IMR-90 (cell line): ENCODE measurements around the gene SPEF2. TPM values are rescaled to one million over a fixed set of nuclear protein-coding genes. Genes with fewer than 3 reads are reported as not detected.

ENCODE experiments used
- ATAC-seq: fragments of 200-7000 bp; cut with Tn5 transposase; 2 replicates; pipeline ENCODE4 v1.9.1; 2020; ENCODE audit warnings: low read depth, mild to moderate bottlenecking, moderate library complexity
- BruUV-seq: library from RNA; stranded (reverse); fragments of 400-500 nt; replicated peaks from 2 replicates; lab custom pipeline; 2021; lab: Mats Ljungman, UMichigan
- CTCF ChIA-PET: fragments of 300-600 bp; formaldehyde crosslinking; extraction: SDS; loops from one replicate; lab custom pipeline; 2021; ENCODE audit warnings: antibody characterized with exemption; lab: Yijun Ruan, JAX
- POLR2A ChIA-PET: fragments of 300-600 bp; sonication (Branson Sonifier 250); formaldehyde crosslinking; loops from one replicate; lab custom pipeline; 2022; ENCODE audit warnings: antibody characterized with exemption; ENCODE audit not compliant: unreplicated experiment; lab: Charles Lee
- DNase-seq: peaks from one replicate; pipeline ENCODE4 v3.0.0; 2013
- H2AFZ ChIP-seq: replicated peaks from 2 replicates; pipeline ENCODE3; 2013; ENCODE audit warnings: low read length, mild to moderate bottlenecking; ENCODE audit not compliant: poor library complexity
- H2AK5ac ChIP-seq: 2 replicates; pipeline ENCODE4 v1.6.1; 2013; ENCODE audit warnings: low read depth, low read length, inconsistent platforms
- H2AK9ac ChIP-seq: replicated peaks from 2 replicates; pipeline ENCODE3; 2013; ENCODE audit warnings: mild to moderate bottlenecking, low read depth, low read length, moderate library complexity; ENCODE audit not compliant: poor library complexity
- H2BK120ac ChIP-seq: 2 replicates; pipeline ENCODE4 v1.6.1; 2013; ENCODE audit warnings: low read depth, low read length, inconsistent platforms
- H2BK15ac ChIP-seq: 3 replicates; pipeline ENCODE4 v1.6.1; 2013; ENCODE audit warnings: low read depth, low read length, inconsistent platforms
- H2BK20ac ChIP-seq: 2 replicates; pipeline ENCODE4 v1.6.1; 2013; ENCODE audit warnings: low read depth, mild to moderate bottlenecking, inconsistent platforms, low read length, moderate library complexity
- H2BK5ac ChIP-seq: 2 replicates; pipeline ENCODE4 v1.6.1; 2013; ENCODE audit warnings: mild to moderate bottlenecking, low read depth, low read length, inconsistent platforms; ENCODE audit not compliant: poor library complexity, severe bottlenecking
- H3K14ac ChIP-seq: replicated peaks from 2 replicates; pipeline ENCODE4 v1.6.1; 2013; ENCODE audit warnings: low read depth, low read length, inconsistent platforms
- H3K18ac ChIP-seq: 2 replicates; pipeline ENCODE4 v1.6.1; 2013; ENCODE audit warnings: low read depth, low read length, control low read depth
- H3K23ac ChIP-seq: 2 replicates; pipeline ENCODE4 v1.6.1; 2013; ENCODE audit warnings: low read depth, low read length, inconsistent platforms
- H3K27ac ChIP-seq: 2 replicates; pipeline ENCODE4 v1.5.1; 2013; ENCODE audit warnings: mild to moderate bottlenecking, control low read depth, low read length; ENCODE audit not compliant: insufficient read depth
- H3K27me3 ChIP-seq: 2 replicates; pipeline ENCODE4 v1.6.1; 2013; ENCODE audit warnings: low read length; ENCODE audit not compliant: control insufficient read depth, insufficient read depth
- H3K36me3 ChIP-seq: 2 replicates; pipeline ENCODE4 v1.6.1; 2013; ENCODE audit warnings: low read length, mixed read lengths; ENCODE audit not compliant: control insufficient read depth, insufficient read depth
- H3K4ac ChIP-seq: 2 replicates; pipeline ENCODE4 v1.6.1; 2013; ENCODE audit warnings: low read depth, low read length, inconsistent platforms
- H3K4me1 ChIP-seq: 2 replicates; pipeline ENCODE4 v1.6.1; 2013; ENCODE audit warnings: low read length, mixed read lengths; ENCODE audit not compliant: control insufficient read depth, insufficient read depth
- H3K4me2 ChIP-seq: 2 replicates; pipeline ENCODE4 v1.6.1; 2013; ENCODE audit warnings: low read depth, mild to moderate bottlenecking, control low read depth, low read length, moderate library complexity
- H3K4me3 ChIP-seq: 2 replicates; pipeline ENCODE4 v1.5.1; 2013; ENCODE audit warnings: low read depth, mild to moderate bottlenecking, control low read depth, low read length, moderate library complexity; ENCODE audit not compliant: insufficient read depth
- H3K56ac ChIP-seq: 2 replicates; pipeline ENCODE4 v1.6.1; 2013; ENCODE audit warnings: low read length, inconsistent platforms; ENCODE audit not compliant: insufficient read depth; ENCODE audit errors: extremely low read depth
- H3K79me1 ChIP-seq, 2 experiments: 2 replicates each; pipeline ENCODE4 v1.6.1; 2013; ENCODE audit warnings: low read length in 2 of 2, inconsistent platforms in 1 of 2, low read depth in 1 of 2
- H3K9ac ChIP-seq: 2 replicates; pipeline ENCODE4 v1.6.1; 2013; ENCODE audit warnings: low read depth, low read length, control low read depth
- H3K9me1 ChIP-seq: 2 replicates; pipeline ENCODE4 v1.6.1; 2013; ENCODE audit warnings: low read length, inconsistent platforms; ENCODE audit not compliant: insufficient read depth
- H3K9me3 ChIP-seq: 2 replicates; pipeline ENCODE4 v1.6.1; 2013; ENCODE audit warnings: low read length; ENCODE audit not compliant: control insufficient read depth, insufficient read depth
- H4K20me1 ChIP-seq: 2 replicates; pipeline ENCODE4 v1.6.1; 2013; ENCODE audit warnings: low read length, inconsistent platforms; ENCODE audit not compliant: insufficient read depth
- H4K5ac ChIP-seq: 2 replicates; pipeline ENCODE4 v1.6.1; 2013; ENCODE audit warnings: mild to moderate bottlenecking, low read depth, low read length, control low read depth
- H4K8ac ChIP-seq, 2 experiments: 2 replicates each; pipeline ENCODE4 v1.6.1; 2013; ENCODE audit warnings: low read depth in 2 of 2, low read length in 2 of 2, control low read depth in 1 of 2, inconsistent platforms in 1 of 2
- H4K91ac ChIP-seq: 2 replicates; pipeline ENCODE4 v1.6.1; 2013; ENCODE audit warnings: low read depth, low read length, inconsistent platforms; ENCODE audit not compliant: insufficient read depth
- BHLHE40 ChIP-seq: fragments of 150-350 bp; IDR thresholded peaks from 2 replicates; pipeline ENCODE4 v1.6.1; 2016; ENCODE audit warnings: mild to moderate bottlenecking, low read depth, low read length
- CEBPB ChIP-seq: IDR thresholded peaks from 2 replicates; pipeline ENCODE4 v1.6.1; 2012; ENCODE audit warnings: low read depth, low read length, improper control_type of control experiment
- CHD1 ChIP-seq: IDR thresholded peaks from 2 replicates; pipeline ENCODE4 v1.6.1; 2012; ENCODE audit warnings: low read depth, low read length, improper control_type of control experiment
- ELK1 ChIP-seq: fragments of 150-350 bp; IDR thresholded peaks from 2 replicates; pipeline ENCODE4 v1.6.1; 2016; ENCODE audit warnings: low read depth, mild to moderate bottlenecking, low read length, moderate library complexity, borderline replicate concordance
- FOS ChIP-seq: fragments of 150-350 bp; IDR thresholded peaks from 2 replicates; pipeline ENCODE4 v1.6.1; 2016; ENCODE audit warnings: low read depth, low read length
- MAFK ChIP-seq: IDR thresholded peaks from 2 replicates; pipeline ENCODE4 v1.6.1; 2012; ENCODE audit warnings: low read depth, low read length, improper control_type of control experiment
- MAZ ChIP-seq: IDR thresholded peaks from 2 replicates; pipeline ENCODE4 v1.6.1; 2012; ENCODE audit warnings: low read depth, mild to moderate bottlenecking, low read length, improper control_type of control experiment, moderate library complexity, borderline replicate concordance
- MXI1 ChIP-seq: IDR thresholded peaks from 2 replicates; pipeline ENCODE4 v1.6.1; 2012; ENCODE audit warnings: low read depth, mild to moderate bottlenecking, low read length, moderate library complexity, borderline replicate concordance
- NFE2L2 ChIP-seq: fragments of 150-350 bp; IDR thresholded peaks from 2 replicates; pipeline ENCODE4 v1.6.1; 2016; ENCODE audit warnings: low read depth, mild to moderate bottlenecking, low read length
- POLR2A ChIP-seq: IDR thresholded peaks from 2 replicates; pipeline ENCODE4 v1.6.1; 2012; ENCODE audit warnings: mild to moderate bottlenecking, low read depth, low read length
- RAD21 ChIP-seq: IDR thresholded peaks from 2 replicates; pipeline ENCODE4 v1.6.1; 2012; ENCODE audit warnings: low read length, improper control_type of control experiment
- RCOR1 ChIP-seq: IDR thresholded peaks from 2 replicates; pipeline ENCODE4 v1.6.1; 2012; ENCODE audit warnings: mild to moderate bottlenecking, low read length, improper control_type of control experiment; ENCODE audit not compliant: insufficient replicate concordance
- RFX5 ChIP-seq: IDR thresholded peaks from 2 replicates; pipeline ENCODE4 v1.8.0; 2012; ENCODE audit warnings: low read depth, mild to moderate bottlenecking, low read length, moderate library complexity
- SMC3 ChIP-seq: fragments of 150-350 bp; IDR thresholded peaks from 2 replicates; pipeline ENCODE4 v1.6.1; 2016; ENCODE audit warnings: low read depth, mild to moderate bottlenecking, antibody characterized with exemption, low read length, moderate library complexity
- USF2 ChIP-seq: fragments of 150-350 bp; IDR thresholded peaks from 2 replicates; pipeline ENCODE4 v1.6.1; 2017; ENCODE audit warnings: mild to moderate bottlenecking, antibody characterized with exemption, low read length, low read depth
- WGBS, 2 experiments: methylation state at CpG; one replicate each; pipeline versions ENCODE4 v1.1.5 to v1.1.7; 2013; ENCODE audit warnings: missing lambda C conversion rate in 2 of 2; ENCODE audit not compliant: insufficient read length in 1 of 2; ENCODE audit errors: extremely low coverage in 2 of 2; 5-methylcytosine and 5-hydroxymethylcytosine counted together
- dilution Hi-C: fragments of 300-500 bp; cut with HindIII; formaldehyde crosslinking; loops from one replicate; pipeline ENCODE4 v1.14.3; 2018; ENCODE audit warnings: low sequenced_read_pairs; ENCODE audit not compliant: unreplicated experiment
- in situ Hi-C: fragments of 300-500 bp; cut with MboI; formaldehyde crosslinking; loops from 3 replicates; pipeline ENCODE4 v1.14.3; 2019; ENCODE audit warnings: low sequenced_read_pairs, inconsistent platforms, mixed read lengths
- intact Hi-C: fragments of 100-400 bp; cut with micrococcal nuclease; formaldehyde crosslinking; loops from 2 replicates; pipeline ENCODE4 v1.10.0; 2022
- polyA plus RNA-seq, 3 experiments: library from polyadenylated mRNA; depleted of rRNA; stranded (reverse); fragments of >200 nt; gene quantifications; 2 replicates each; pipeline ENCODE4 v1.2.3, GENCODE V29; 2012; ENCODE audit warnings: low replicate concordance in 1 of 3
- total RNA-seq: library from RNA; depleted of rRNA; stranded (reverse); fragments of >200 nt; gene quantifications from 2 replicates; pipeline ENCODE4 v1.2.3, GENCODE V29; 2012
- TF ChIP-seq, protein P1 (sequence below): conservative IDR thresholded peaks from 2 replicates; pipeline ENCODE4 v1.5.1; 2012; ENCODE audit warnings: mild to moderate bottlenecking, low read depth, low read length, improper control_type of control experiment

SPEF2 gene
- total and polyA plus RNA-seq, 2 of the 4 experiments (the other 2 are of a cell fraction) = 1.7 to 2.3 TPM

DNA sequence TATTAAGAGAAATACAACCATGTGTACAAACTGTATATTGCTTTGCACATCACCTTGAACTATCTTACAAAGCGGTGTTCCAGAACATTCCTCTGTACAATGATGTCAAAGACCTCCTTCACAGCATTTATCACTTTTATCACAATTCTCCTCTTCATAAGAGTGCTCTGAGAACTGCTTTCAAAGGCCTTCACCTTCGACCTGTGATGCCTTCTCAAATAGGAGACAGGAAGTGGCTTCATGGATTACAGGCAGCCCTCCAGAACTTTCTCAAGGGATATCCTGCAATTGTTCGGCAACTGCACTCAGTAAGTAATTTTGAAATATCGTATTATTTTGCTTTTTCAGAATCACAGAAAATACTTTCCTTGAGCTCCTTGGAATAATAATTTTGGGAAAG is 171.1 kb downstream of the SPEF2 start:
- TF ChIP-seq MAZ (no peak), ELK1 (no peak), NFE2L2 (no peak), MAFK (no peak), POLR2A (no peak), MXI1 (no peak), RFX5 (no peak), USF2 (no peak), RCOR1 (no peak), RAD21 (no peak), FOS (no peak), CHD1 (no peak), CEBPB (no peak), BHLHE40 (no peak), SMC3 (no peak)
- TF ChIP-seq, protein P1, sequence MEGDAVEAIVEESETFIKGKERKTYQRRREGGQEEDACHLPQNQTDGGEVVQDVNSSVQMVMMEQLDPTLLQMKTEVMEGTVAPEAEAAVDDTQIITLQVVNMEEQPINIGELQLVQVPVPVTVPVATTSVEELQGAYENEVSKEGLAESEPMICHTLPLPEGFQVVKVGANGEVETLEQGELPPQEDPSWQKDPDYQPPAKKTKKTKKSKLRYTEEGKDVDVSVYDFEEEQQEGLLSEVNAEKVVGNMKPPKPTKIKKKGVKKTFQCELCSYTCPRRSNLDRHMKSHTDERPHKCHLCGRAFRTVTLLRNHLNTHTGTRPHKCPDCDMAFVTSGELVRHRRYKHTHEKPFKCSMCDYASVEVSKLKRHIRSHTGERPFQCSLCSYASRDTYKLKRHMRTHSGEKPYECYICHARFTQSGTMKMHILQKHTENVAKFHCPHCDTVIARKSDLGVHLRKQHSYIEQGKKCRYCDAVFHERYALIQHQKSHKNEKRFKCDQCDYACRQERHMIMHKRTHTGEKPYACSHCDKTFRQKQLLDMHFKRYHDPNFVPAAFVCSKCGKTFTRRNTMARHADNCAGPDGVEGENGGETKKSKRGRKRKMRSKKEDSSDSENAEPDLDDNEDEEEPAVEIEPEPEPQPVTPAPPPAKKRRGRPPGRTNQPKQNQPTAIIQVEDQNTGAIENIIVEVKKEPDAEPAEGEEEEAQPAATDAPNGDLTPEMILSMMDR = no peak
- no peak overlapping the region for H3K27ac ChIP-seq
- no peaks in the 10 kb centered on the region for H3K36me3 ChIP-seq
- WGBS, 2 experiments = no CpG with 5 or more reads among the region's 4 CpGs
- ChIA-PET POLR2A (no interaction called here), CTCF (no interaction called here)
- 0 out of 2 replicates have a peak overlapping the region, but pooled peaks have one; percentile 31 for H2BK20ac ChIP-seq
- no peak overlapping the region for H4K8ac ChIP-seq
- H3K9ac ChIP-seq = no peak overlapping the region
- no peak overlapping the region for H4K91ac ChIP-seq
- intact Hi-C loops = loop anchor here (10.0 kb wide), 2 partner anchors 516 to 704 kb away; partner anchors contain the start of gene RANBP3L
- H3K9me3 ChIP-seq = no peaks in the 10 kb centered on the region
- H4K20me1 ChIP-seq = no peaks in the 10 kb centered on the region
- in situ Hi-C loops = no loop called here
- H3K18ac ChIP-seq = no peak overlapping the region
- H2AFZ ChIP-seq = no peak overlapping the region
- BruUV-seq = no TSS peak
- no peak overlapping the region for H3K4ac ChIP-seq
- H2BK15ac ChIP-seq = no peak overlapping the region
- H3K4me2 ChIP-seq = no peak overlapping the region
- H3K56ac ChIP-seq = no peak overlapping the region
- no peak overlapping the region for H2BK120ac ChIP-seq
- no peak overlapping the region for H2AK5ac ChIP-seq
- DNase-seq (no peak), ATAC-seq (no peak)
- H2BK5ac ChIP-seq = no peak overlapping the region
- H3K14ac ChIP-seq = no peak overlapping the region
- no peaks in the 10 kb centered on the region for H3K79me1 ChIP-seq
- H4K5ac ChIP-seq = no peak overlapping the region
- H3K4me3 ChIP-seq = no peak overlapping the region
- no peak overlapping the region for H3K23ac ChIP-seq
- no peaks in the 10 kb centered on the region for H3K9me1 ChIP-seq
- H2AK9ac ChIP-seq = no peak overlapping the region
- peaks cover 1% of the 10 kb centered on the region; the same call in 1 of the 2 replicates for H3K4me1 ChIP-seq
- H3K27me3 ChIP-seq = no peaks in the 10 kb centered on the region
- dilution Hi-C loops = no loop called here
